NB4 (cell line): Measurements from ENCODE around the gene ZCCHC24.

Experiments
- CTCF ChIP-seq: IDR thresholded peaks from one replicate; pipeline ENCODE4 v1.5.1; 2012; ENCODE audit warnings: low read depth, low read length
- MAX ChIP-seq: IDR thresholded peaks from 2 replicates; pipeline ENCODE4 v1.6.1; 2011; ENCODE audit warnings: low read depth, low read length
- POLR2A ChIP-seq: IDR thresholded peaks from 2 replicates; pipeline ENCODE4 v1.6.1; 2011; ENCODE audit warnings: mild to moderate bottlenecking; ENCODE audit not compliant: insufficient read length; ENCODE audit errors: extremely low read depth

GRCh38 chr10:79398642-79399041, 46.8 kb downstream of the ZCCHC24 start:
- no peak for TF ChIP-seq CTCF
- no peak for TF ChIP-seq POLR2A
- TF ChIP-seq MAX: no peak
